NCI-H446 treated with DMSO at 0.1 percent for 48 hours (cell line): ENCODE results near the gene TUBGCP3.
A peak's percentile ranks its signal among the peaks of the same experiment; 100 is the strongest.

Experiments
- DNase-seq: peaks from one replicate; lab custom pipeline; 2025; lab: John Stamatoyannopoulos, UW

TUBGCP3 gene

GRCh38 chr13:112617754-112618375 lies 29.9 kb upstream of the TUBGCP3 start:
- no peak for DNase-seq

DNA sequence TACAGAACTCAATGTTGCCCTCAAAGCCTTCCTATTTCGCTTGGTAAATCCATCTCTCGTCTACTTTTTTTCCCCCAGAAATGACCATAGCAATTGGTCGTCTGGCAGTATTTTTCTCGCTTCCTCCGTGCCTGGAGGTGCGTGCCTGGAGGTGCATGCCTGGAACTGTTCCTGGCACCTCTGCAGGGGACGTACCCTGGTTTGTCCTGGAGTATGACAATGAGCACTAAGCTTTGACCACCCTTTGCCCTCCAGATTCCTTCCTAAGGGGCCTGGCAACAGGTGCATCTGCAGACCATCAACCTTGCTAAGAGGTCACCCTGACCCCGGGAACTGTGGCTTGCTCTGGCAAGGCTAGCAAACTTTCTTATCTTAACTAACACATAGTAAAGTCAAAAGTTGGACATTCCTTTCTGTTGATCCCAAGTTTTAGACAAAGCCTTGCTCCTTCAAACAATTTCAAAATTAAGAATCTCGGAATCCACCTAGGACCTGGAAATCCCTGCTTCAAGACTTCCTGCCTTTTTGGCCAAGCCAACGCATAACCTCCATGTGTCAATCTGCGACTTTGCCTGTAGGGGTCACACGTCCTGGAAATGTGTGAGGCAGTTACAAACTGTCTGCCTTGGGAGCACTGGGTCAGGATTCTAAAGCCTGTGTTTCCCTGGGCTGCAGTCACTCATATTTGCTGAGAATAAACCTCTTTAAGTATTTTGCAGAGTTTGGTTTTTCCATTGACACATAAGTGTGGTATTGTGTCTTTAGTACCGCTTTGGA lies 28.8 kb upstream of the TUBGCP3 start:
- DNase-seq = no peak

- no peak for DNase-seq
Observed at GRCh38 chr13:112615391-112615790, 27.4 kb upstream of the TUBGCP3 start.

DNA sequence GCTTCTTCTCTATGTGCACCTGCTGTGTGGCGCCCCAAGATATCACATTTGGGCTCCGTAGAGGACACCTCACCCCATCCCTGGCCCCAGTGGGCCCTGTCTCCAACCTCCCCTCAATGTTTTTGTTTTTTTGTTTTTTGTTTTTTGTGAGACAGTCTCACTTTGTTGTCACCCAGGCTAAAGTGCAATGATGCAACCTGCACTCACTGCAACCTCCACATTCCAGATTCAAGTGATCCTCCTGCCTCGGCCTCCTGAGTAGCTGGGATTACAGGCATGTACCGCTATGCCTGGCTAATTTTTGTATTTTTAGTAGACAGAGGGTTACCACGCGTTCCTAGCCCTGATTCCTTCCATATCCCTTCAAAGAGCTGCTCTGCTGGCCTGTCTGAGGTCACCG lies 26.9 kb upstream of the TUBGCP3 start:
- no peak for DNase-seq

DNA sequence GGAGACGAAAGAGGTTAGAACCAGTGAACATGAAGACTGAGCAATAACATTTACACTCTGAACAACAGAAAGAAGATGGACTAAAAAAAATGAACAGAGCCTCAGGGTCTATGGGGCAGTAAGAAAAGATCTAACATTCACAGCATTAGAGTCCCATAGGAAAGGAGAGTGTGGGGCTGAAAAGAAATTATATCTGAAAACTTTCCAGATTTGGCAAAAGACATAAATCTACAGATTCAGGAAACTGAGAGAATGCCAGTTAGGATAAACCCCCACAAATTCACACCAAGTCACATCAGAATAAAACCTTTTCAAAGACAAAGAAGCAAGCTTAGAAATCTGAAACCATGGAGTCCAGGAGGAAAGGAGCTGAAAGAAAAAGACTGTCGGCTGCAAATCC lies 20.3 kb upstream of the TUBGCP3 start:
- DNase-seq = no peak

DNA sequence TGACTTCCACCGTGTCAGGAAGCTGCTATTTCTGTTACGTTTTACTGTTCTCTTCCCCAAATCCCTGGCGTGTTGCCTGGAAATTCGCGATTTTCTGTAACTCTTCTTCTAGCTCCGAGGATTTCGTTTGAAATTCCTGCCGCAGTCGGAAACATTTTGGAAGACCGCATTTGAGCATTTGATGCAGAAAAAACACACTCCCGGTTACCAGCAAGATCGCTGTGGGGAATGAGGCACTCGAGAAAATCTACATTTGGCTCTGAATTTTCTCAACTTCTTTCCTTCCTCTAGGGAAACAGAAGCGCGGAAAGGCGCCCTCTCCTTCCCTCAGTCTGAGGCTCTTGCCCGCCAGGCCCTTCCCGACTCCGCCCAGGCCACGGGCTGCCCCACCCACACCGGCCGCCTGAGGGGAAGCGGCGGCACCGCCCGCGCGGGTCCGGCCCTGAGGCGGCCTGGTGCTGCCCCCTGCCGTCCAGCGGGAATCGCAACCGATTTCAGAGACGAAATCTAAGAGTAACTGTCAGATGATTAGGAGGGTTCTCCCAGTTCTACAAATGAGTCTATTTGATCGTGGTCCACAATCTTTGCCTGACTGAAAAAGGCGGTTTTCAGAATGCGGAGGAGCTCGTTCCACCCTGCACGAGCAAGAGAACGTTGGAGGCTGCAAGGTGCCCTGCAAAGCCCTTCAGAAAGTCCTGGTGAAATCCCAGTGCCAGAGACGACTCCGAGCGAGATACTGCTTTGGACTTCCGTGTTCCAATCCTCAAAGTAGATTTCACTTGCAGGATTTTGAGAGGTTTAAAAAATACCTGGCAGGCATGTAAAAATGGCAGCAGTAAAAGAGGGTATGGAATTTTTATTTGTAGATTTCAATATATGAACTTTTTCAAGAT lies 18.4 kb upstream of the TUBGCP3 start:
- DNase-seq = no peak

GRCh38 chr13:112605531-112605990 lies 17.6 kb upstream of the TUBGCP3 start:
- no peak for DNase-seq

GRCh38 chr13:112603641-112604225 lies 15.8 kb upstream of the TUBGCP3 start:
- DNase-seq = no peak

- DNase-seq = no peak
Observed at GRCh38 chr13:112602189-112602588, 14.2 kb upstream of the TUBGCP3 start.

DNA sequence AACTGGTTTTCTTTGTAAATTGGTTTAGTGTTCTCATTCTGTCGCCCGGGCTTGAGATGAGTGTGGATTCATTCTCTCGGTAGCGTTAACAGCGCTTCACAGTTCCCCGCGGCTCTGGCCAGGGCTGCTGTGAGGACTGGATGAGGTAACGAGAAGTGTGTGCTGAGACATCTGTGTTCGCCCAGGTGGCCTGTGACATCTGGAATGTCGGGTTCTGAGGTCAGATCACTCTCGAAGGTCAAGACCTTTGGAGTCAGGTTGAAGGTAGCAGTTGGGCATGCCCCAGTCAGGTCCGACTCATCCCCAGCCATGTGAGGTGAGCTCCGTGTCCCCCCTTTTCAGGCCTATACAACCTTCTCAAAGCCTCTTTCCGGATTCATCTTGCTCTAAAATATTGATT lies 13.4 kb upstream of the TUBGCP3 start:
- DNase-seq = no peak

GRCh38 chr13:112596235-112596634 lies 8.3 kb upstream of the TUBGCP3 start:
- no peak for DNase-seq

DNA sequence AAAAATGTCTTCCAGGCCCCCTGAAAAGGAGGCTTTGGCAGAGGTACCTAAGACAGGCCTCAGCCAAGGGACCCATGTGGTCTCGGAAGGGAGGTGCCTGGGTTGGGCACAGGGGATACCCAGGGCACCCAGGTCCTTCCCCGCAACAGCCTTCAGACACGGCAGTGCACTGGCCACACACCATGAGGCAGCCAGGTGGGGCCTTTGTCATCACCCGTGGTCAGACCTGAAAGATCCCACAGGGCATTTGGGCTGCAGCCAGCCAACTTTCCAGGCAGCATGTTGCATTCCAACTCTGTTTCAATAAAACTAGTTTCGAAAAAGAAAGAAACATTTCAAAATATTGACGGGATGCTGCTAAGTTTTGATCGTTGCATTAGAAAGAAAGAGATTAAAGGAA lies 4.7 kb upstream of the TUBGCP3 start:
- DNase-seq = no peak

DNA sequence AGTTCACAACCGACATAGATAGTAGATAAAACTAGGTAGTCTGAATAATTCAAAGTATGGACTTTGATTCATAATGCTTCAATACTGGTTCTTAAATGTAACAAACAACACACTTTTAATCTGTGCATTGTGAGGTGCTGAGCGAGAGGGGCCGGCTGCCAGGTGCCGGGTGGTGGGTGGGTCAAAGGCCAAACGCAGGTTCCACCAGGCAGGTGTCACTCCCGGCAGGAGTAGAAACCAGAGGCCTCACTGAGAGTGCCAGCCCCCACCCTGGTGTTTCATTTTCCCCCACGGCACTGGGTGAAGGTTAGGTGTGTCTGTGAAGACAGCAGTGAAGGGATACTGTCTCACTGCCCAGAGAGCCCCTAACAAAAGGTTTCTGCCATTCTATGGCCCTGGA lies 4.2 kb upstream of the TUBGCP3 start:
- no peak for DNase-seq

DNA sequence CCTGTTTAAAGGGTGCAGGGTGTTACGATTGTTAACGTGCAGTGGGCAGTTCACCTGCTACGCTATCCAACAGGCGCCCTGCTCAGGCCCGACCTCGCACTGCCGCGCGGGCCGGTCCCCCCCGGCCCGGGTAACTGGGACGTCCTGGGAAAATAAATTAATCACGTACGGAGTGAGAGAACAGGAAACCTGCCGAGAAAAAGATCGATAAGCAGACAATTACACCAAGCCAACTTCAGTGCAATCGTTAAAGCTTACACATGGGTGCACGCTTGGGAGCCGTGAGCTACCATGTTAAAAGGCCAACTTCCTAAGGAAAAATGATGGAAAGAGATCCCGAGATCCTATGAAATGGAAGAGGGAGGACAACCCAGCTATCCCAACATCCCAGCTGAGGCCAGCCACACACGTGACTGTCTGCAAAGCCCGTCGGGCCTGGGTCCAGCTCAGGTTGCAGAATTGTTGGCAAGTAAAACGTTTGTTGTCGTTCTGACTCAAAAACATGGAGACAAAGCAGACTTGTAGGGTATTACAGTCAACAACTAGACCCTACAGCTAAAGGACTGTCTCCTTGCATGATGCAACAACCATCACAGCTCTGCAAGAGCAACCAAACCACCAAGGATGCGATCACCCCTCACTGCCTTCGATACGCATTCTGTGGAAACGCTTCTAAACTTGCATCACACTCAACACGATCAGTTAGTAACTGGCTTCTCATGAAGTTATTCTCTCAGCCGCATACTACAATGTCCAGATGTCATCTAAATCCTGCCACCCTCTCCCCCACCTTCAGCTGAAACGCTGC lies 741 bp upstream of the TUBGCP3 start:
- DNase-seq = no peak

DNA sequence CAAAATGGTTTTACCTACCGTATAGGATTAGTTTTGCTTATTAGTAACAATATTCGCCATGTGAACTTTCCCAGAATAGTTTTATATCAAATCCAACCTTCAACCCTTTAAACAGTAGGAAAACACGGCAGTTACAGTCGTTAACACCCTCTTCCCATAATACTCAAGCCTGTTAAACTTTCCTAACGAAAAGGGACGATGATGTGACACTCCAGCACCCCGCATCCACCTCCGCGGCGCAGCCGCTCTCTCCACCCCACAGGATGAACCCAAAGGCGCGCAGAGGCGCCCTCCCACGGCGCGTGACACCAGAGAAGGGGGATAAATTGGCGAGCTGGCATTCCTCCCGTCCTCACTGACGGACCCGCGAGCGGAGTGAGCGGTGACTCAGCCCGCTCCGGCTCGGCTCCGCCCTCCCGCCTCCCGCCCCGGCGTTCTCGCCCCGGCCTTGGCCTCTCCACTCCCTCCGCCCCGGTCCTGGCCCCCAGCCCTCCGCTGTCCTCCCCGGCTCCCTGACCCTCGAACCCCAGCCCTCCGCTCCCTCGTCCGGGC lies 665 bp downstream of the TUBGCP3 start:
- peak; percentile 3 for DNase-seq

GRCh38 chr13:112586334-112586960 lies 1.5 kb downstream of the TUBGCP3 start:
- DNase-seq = no peak

DNA sequence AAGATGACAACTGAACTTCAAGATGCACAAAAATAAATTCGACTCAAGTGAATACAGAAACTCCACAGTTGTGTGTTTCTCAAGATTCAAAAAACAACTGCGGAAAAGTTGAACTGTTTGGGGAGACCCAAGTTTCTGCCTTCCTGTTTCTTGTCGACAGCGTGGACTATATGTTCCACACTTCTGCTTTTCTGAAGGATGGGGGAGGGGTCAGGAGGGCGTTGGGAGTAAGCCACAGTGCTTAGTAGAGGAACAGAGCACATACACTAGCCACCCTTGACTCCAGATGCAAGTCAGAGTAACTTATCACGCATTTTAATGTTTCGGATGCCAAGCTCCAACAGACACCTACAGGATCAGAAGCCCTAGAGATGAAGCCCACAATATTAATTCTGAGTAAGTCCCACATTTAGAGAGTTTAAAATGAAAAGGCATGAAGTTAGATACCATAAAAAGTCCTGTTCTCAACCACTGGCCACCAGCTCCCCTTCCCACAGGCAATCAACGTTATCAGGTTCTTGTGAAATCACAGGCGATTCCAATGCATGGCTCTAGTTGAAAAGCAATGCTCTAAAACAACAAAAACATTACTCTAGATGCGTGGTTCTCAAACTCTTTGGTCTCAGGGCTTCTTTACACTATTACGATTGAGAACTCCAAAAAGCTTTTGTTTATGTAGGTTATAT lies 4.2 kb downstream of the TUBGCP3 start:
- no peak for DNase-seq

GRCh38 chr13:112582263-112582662 lies 5.7 kb downstream of the TUBGCP3 start:
- DNase-seq = no peak

- no peak for DNase-seq
Observed at GRCh38 chr13:112580912-112581311, 7.0 kb downstream of the TUBGCP3 start.

GRCh38 chr13:112580211-112580610 lies 7.7 kb downstream of the TUBGCP3 start:
- no peak for DNase-seq
